ENCODE results near the gene APOB.

- TF ChIP-seq CTCF (IDR thresholded peaks at IDR 0.05; ENCODE audit: insufficient read depth, low read length), result no peak
- no peak for TF ChIP-seq POLR2AphosphoS5 (IDR thresholded peaks at IDR 0.05; ENCODE audit: low read depth)
Observed at GRCh38 chr2:21055451-21055850, 11.6 kb upstream of the APOB start.

All from HL-60 (cell line).